ENCODE results near the gene UBXN4.

DNA sequence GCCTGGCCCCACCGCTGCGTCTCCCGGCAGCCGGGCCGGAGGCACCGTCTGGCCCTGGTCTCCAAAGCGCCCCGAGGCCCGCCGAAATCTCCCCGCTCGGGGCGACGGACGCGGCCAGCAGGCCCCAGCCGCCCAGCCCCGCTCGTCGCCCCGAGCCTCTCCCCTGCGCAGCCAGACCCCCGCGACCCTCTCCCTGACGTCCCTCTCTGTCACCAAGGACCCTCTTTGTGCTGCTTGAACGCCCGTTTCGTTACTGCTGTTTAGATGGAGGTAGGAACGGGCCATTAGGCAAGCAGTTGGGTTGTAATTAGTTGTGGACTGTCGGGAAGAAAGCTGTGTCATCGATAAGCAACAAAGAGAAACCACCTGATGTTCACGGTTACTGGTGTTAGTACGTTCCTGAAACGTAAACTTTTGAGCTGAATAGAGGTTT is 686 bp downstream of the UBXN4 start:
- TF ChIP-seq EZH2 (IDR thresholded peaks at IDR 0.05) = no peak
- TF ChIP-seq, protein P1, sequence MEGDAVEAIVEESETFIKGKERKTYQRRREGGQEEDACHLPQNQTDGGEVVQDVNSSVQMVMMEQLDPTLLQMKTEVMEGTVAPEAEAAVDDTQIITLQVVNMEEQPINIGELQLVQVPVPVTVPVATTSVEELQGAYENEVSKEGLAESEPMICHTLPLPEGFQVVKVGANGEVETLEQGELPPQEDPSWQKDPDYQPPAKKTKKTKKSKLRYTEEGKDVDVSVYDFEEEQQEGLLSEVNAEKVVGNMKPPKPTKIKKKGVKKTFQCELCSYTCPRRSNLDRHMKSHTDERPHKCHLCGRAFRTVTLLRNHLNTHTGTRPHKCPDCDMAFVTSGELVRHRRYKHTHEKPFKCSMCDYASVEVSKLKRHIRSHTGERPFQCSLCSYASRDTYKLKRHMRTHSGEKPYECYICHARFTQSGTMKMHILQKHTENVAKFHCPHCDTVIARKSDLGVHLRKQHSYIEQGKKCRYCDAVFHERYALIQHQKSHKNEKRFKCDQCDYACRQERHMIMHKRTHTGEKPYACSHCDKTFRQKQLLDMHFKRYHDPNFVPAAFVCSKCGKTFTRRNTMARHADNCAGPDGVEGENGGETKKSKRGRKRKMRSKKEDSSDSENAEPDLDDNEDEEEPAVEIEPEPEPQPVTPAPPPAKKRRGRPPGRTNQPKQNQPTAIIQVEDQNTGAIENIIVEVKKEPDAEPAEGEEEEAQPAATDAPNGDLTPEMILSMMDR (IDR thresholded peaks at IDR 0.05) = no peak
